GM06990 (cell line): Measurements from ENCODE around the gene C3orf85.

Source experiments
- DNase-seq: peaks from one replicate; pipeline ENCODE4 v3.0.0-alpha.2; 2011; ENCODE audit not compliant: insufficient read length; ENCODE audit errors: extremely low read depth
- H3K27me3 ChIP-seq: replicated peaks from 2 replicates; pipeline ENCODE4 v1.6.0; 2011; ENCODE audit warnings: low read length; ENCODE audit not compliant: control insufficient read depth, insufficient read depth
- H3K36me3 ChIP-seq: 2 replicates; pipeline ENCODE4 v1.5.1; 2011; ENCODE audit warnings: low read length; ENCODE audit not compliant: control insufficient read depth, insufficient read depth
- H3K4me3 ChIP-seq: replicated peaks from 2 replicates; pipeline ENCODE4 v1.5.1; 2011; ENCODE audit warnings: low read depth, mild to moderate bottlenecking, control low read depth, low read length
- CTCF ChIP-seq: IDR thresholded peaks from 2 replicates; pipeline ENCODE4 v1.5.1; 2011; ENCODE audit warnings: low read length, control low read depth, mild to moderate bottlenecking, inconsistent platforms; ENCODE audit not compliant: insufficient read depth, poor library complexity, severe bottlenecking

C3orf85 gene

GRCh38 chr3:109109574-109109973, 26.9 kb upstream of the C3orf85 start:
- no peak for DNase-seq
- no peaks in the 10 kb centered on the region for H3K27me3 ChIP-seq
- no peak for TF ChIP-seq CTCF
- no peak overlapping the region for H3K4me3 ChIP-seq
- no peaks in the 10 kb centered on the region for H3K36me3 ChIP-seq

- Histone ChIP-seq H3K27me3 (no peaks in the 10 kb centered on the region; the same call in 1 of the 2 replicates), H3K36me3 (no peaks in the 10 kb centered on the region), H3K4me3 (no peak overlapping the region)
- DNase-seq: no peak
- no peak for TF ChIP-seq CTCF
Observed at GRCh38 chr3:109112946-109113760, 23.4 kb upstream of the C3orf85 start.

- DNase-seq: no peak
- Histone ChIP-seq H3K4me3 (no peak overlapping the region), H3K36me3 (no peaks in the 10 kb centered on the region), H3K27me3 (no peaks in the 10 kb centered on the region; the same call in 1 of the 2 replicates)
- no peak for TF ChIP-seq CTCF
Observed at GRCh38 chr3:109114746-109115145, 21.8 kb upstream of the C3orf85 start.

GRCh38 chr3:109115451-109115850, 21.1 kb upstream of the C3orf85 start:
- no peak for DNase-seq
- no peak for TF ChIP-seq CTCF
- Histone ChIP-seq H3K27me3 (no peaks in the 10 kb centered on the region; the same call in 1 of the 2 replicates), H3K36me3 (no peaks in the 10 kb centered on the region), H3K4me3 (no peak overlapping the region)

- Histone ChIP-seq H3K4me3 (no peak overlapping the region), H3K36me3 (no peaks in the 10 kb centered on the region), H3K27me3 (no peaks in the 10 kb centered on the region; the same call in 1 of the 2 replicates)
- DNase-seq: no peak
- TF ChIP-seq CTCF: no peak
Observed at GRCh38 chr3:109116031-109116430, 20.5 kb upstream of the C3orf85 start.
